ENCODE results near the gene NEMP1.
A peak's percentile ranks its signal among the peaks of the same experiment; 100 is the strongest.

The NEMP1 gene

DNA sequence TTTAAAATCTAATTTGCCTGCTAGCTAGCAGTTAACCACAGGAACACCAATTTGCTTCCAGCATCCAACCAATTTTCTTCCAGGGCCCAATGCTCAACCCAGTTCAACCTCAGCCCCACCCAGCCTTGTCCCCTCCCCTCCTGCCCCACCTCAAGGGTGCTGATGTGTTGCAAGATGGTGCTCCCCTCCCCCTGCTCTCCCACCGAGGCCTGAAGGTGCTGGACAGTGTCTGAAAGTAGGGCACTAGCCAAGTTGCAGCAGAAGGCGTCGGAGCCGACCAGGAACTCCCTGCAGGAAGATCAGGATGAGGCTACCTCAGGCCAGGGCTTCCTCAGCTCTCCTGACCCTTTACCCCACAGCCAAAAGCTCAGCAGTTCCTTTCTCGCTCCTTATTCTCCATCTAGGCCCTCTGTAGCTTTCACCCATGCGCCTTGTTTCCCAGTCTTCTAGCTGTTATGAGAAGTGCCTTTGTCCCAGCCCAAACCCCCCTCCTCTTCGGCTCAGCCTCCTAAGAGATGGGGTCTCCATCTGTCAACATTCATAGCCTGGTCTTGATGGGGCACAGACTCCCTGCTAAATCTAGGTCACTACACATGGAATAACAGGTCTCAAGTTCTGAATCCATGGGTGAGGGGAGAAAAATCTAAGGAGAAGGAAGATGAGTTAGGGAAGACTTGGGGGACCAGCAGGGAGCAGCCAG lies 29.0 kb upstream of the NEMP1 start:
- DNase-seq: no peak

DNA sequence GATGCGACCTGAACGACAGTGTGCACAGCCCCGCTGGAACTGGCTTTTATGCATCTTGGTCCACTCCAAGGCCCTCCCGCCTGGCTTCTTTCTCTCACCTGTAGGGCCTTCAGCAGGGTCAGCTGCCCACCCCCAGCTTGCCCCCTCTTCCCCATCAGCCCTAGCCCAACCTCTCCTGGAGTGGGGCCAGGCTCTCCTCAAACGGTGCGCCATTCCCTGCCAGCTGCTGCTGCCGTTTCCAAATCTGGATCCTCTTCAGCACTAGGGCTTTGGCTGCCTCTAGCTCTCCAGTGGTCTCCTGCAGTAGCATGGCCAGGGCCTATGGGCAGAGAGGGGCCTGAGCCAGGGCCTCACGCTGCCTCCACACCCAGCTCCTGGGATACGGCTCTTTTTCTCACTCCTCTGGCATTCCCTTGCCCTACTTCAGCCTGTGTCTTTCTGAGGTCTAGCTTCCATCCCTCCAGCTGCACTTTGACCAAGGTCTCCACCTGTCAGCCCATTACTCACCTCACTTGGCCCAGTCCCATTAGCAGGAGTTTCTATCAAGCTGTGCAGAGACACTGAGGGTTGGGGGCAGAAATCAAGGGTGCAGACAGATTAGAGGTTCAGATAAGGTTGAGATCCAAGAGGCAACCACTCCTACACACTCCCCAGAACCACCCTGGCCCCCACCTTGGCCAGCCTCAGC lies 27.6 kb upstream of the NEMP1 start:
- no peak for DNase-seq

DNA sequence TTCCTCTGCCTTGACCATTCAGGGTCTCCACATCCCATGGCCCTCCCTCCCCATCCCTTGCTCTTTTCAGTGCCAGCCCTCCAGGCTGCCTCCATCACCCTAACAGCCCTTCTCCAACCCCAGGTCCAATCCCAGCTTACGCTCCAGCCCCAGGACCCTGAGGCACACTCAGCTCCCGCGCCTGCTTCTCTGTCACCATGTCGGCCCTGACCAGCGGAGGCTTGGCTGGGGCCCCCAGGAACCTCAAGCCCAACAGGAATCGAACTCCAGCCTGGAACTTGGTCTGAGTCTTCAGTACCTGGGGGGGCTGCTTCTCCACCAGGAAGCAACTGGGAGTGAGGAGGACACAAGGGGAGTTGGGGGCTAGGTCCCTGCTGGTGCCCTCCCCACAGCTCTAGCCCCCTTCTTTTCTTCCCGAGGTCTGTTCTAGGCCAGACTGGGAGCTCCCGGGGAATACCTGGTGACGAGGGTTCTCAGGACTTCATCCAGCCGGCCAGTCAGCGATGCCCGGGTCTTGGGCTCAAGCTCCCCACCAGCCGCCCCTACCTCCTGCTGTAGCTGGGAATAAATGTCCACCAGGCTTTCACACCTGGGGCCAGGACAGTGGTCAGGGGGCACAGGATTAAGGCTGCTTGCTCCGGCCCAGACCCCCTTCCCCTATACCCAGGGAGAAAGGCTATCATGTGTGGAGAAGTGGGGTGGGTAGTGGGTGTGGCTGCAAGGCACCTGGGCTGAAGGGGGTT lies 26.6 kb upstream of the NEMP1 start:
- no peak for DNase-seq

DNA sequence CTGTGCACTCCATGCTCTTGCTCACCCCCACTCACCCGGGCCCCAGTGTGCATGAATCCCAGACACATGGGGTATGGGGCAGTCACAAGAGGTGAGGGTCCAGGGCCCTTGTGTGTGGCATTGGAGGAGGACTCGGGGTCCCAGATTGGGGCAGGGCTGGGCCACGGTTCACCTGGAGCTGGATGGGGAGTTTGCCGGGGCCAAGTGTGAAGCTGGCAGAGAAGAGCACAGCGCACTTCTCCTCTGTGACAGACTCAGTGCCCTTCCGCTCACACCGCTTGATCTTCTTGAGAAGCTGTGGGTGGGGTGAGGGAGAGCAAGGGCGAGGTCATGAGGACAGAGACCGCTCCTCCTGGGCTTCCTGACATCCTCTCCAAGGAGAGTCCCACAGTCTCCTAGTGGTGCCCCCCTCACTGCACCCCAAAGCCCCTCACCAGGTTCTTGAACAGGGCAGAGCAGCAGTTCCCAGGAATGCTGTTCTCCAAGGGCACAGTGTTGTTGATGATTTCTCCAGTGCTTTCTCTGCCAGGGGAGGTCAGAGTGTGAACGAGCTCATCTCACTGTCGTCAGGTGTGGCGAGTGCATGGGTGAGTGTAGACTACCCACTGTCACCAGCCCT lies 25.8 kb upstream of the NEMP1 start:
- no peak for DNase-seq

DNA sequence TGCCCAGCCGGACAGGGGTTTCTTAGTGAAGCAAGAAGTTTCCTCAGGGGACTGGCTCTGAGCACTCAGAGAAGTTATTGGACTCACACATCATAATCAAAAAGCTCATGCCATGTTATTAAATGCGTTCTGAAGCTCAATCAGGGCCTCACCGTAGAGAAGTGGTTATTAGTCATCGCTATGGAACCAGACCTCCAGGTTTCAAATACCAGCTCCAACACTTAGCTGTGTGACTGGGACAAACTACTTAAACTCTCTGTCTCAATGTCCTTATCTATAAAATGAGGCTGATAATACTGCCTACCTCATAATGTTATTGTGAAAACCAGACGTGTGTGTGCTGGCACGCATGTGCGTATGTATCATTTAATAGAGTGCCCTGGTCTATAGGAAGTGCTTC lies 25.3 kb upstream of the NEMP1 start:
- no peak for DNase-seq

DNA sequence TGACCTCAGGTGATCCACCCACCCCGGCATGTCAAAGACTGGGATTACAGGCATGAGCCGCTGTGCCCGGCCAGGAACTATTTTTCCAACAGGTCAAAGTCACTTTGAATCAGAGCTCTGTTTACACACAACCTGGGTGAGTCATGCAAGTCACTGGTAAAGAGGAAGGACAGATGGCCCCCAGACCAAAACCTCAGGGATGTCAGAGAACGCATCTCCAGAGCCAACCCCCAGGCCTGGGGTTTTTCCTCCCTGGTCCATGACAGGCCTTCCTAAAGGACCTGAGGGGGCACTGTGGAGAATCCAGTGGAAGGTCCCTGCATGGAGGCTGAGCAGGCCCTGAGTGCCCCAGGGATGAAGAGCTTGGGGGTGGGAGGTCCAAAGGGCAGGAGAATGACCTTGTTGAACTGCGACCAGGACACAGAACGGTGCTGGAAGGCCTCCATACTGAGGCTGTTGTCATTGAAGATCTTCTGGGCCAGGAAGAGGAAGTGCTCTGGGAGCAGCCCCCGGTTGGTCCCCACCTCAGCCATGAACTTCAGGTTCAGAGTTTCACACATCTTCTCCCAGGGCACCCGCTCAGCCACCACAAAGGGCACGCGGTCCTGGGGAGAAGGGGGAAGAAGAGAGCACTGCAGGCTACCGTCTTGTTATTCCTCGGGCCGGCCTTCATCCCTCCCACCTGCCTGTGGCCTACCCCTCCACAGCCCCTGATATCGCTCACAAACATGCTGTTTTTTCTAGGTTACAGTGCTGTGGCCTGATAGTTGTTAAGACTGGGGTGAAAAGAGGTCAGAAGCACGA lies 23.5 kb upstream of the NEMP1 start:
- DNase-seq: no peak

DNA sequence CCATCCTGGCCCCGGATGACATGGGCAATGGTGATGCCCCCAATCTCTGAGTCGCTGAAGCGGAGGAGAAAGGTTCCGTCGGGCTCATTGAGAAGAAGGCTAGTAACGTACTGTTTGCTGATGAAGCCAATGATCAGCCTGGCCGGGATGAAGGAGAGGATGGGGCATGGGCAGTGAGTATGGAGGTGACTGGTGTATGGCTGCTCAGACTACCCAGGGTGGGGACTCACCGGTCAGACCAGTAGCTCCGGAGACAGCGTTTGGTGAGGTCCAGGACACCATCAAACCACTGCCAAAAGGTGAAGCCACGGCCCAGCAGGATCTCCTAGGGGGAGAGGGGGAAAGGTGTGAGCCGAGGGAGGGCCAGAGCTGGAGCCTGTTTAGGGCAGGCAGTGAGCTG lies 21.2 kb upstream of the NEMP1 start:
- no peak for DNase-seq

DNA sequence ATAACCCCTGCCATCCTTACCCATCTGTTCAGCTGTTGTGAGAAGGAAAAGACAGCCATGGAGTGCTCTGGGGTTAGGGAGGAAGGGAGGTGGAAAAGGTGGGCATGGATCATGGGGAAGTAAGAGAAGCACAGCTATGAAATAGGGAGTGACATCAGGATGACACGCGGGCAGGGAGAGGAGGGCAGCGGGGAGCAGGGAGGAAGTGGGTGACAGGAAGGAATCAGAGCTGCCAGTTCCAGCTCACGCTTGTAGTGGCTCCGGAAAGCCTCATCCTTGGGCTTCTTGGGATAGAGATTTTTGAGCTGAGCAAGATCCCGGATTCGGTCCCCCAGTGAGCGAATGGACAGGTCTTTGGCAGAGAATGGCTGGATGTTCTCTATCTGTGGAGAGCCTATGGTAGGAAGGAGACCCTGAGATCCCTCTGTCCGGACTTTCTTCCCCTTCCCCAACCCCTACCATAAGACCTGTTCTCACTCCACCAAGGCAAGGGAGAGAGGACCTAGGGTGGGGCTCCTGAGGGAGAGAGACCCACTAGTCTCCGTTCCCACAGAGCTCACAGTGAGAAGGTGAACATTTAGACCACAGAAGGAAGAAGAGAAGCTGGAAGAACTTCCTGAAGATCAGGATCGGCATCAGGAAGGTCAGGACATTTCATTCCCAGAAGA lies 20.6 kb upstream of the NEMP1 start:
- no peak for DNase-seq

DNA sequence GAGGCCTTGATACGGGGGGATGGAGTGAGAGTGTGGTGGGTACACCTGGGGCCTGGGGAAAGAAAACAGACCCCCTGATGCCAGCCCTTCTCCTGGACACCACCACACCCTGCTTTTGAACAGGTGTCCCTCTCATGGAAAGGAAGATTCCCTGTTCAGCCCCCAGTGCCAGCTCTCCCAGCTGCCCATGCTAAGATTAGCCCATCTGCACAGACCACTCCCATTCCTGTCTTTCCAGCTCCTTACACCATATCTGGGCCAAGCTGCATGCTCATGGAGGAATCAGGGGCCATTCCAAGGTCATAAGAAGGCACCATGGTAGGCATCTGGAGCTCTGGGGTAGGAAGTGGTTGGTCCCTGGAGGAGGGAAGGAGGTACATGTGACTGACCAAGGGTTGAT lies 20.0 kb upstream of the NEMP1 start:
- DNase-seq: no peak

DNA sequence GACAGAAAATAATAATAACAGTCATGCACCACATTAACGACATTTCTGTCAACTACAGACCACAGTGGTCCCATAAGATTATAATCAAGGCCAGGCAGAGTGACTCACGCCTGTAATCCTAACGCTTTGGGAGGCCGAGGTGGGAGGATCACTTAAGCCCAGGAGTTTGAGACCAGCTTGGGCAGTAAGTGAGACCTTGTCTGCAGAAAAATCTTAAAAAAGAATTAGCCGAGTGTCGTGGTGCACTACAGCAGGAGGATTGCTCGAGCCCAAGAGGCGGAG lies 18.9 kb upstream of the NEMP1 start:
- DNase-seq: no peak

DNA sequence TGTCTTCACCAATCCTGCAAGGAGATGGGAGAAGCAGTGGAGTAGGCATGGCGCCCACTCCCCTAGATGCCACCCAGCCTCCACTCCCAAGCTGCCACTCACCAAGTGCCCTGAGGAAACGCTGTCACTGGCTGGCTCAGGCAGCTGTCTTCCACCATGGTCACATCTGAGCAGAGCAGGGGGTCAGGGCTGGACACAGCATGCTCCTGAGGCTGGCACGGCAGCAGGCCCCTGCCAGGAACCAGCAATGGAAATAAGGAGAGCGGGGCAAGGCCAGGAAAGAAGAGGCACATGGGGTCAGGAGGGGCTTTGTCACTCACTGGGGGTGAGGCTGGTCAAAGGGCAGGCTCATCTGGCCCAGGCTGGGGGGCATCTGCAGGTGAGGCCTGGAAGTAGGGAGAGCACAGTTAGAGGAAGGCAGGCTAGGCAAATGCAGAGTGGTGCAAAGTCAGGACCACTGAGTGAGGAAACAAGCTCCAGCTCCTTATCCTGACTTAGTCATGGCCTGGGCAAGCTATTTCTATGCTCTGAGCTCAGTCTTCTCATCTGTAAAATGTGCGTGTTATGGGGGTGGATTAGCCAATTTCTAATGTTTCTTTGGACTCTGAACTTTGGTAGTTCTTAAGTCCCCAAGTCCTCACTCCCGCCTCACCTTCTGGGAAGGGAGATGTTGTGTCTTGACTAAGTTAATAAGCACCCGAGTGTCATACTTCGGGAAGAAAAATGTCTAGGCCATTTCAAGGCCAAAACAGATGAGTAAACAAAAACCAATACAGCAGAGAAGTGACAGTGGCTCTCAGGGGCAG lies 18.4 kb upstream of the NEMP1 start:
- no peak for DNase-seq

DNA sequence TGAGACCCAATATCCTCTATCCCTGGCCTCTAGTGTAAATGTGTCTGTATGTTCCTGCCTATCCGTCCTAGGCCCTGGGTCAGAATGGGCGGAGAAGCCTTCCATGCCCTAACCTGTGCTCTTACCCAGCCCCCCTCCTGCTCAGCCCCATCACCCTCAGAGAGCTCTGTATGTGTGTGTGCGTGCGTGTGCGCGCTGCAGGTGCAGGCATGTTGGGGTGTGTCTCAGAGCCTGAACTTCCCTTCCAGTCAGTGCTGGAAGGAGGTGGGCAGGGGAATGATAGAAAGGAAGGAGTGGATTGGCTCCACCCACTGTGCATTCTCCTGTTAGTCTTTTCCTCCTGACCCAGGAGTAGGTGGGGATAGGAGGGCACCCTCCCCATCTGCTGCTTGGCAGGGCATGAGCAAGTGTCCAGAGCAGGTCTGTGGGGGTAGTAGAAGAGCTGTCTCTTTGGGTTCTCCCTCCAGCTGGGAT lies 17.5 kb upstream of the NEMP1 start:
- no peak for DNase-seq

DNA sequence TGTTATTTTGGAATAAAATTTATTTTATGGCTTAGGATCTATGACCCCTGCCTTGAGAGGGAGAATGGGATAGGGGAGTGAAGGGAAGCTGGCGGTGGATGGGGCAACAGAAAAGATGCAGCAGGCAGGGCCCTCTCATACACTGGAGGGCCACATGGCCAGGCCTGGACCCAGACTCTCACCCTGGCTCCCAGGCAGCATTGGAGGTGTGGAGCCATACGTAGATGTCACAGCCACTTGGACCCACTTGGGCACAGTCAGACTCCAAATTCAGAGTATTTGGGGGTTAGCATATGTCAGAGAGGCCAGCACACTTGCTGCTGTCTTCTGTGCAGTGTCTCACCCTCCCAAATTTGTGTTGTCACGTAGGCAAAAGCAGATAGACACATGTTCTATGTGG lies 16.8 kb upstream of the NEMP1 start:
- no peak for DNase-seq

DNA sequence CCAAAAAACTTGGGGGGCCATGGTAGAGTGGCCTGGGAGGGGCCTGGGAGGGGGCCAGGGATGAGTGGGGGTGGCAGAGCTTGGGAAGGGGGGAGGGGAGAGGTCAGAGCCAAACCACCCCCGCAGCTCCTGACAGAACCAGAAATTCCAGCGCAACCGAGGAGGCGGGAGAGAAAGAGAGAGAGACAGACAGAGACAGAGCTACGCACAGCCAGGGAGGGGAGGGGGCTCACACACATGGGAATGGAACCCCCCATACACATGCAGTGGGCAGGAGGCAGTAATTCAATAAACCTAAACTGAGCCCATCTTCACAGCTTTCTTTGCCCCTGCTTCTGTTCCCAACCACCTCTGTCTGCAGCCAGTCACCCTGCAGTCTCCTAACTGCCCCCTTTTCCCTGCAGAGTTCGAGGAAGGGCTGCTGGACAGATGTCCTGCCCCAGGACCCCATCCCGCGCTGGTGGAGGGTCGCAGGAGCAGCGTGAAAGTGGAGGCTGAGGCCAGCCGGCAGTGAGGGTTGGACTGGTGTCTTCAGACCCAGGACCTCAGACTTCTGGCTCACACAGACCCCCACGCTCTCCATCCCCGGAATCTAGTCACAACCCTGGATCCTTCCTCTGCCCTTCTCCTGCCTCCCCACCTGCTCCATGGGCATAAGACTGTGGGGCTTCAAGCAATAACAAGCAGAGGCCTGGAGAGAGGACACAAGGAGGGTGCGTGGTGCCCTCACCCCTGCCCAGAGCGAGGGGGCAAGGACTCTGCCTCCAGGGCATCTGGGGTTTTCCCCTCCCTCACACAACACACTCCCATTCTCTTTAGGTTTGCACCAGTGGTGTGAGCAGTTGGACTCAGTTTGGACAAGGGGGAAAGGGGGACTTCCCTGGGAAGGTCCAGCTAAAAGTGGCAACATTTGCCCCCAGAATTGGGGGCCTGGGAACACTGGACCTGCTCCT lies 15.9 kb upstream of the NEMP1 start:
- DNase-seq: no peak

DNA sequence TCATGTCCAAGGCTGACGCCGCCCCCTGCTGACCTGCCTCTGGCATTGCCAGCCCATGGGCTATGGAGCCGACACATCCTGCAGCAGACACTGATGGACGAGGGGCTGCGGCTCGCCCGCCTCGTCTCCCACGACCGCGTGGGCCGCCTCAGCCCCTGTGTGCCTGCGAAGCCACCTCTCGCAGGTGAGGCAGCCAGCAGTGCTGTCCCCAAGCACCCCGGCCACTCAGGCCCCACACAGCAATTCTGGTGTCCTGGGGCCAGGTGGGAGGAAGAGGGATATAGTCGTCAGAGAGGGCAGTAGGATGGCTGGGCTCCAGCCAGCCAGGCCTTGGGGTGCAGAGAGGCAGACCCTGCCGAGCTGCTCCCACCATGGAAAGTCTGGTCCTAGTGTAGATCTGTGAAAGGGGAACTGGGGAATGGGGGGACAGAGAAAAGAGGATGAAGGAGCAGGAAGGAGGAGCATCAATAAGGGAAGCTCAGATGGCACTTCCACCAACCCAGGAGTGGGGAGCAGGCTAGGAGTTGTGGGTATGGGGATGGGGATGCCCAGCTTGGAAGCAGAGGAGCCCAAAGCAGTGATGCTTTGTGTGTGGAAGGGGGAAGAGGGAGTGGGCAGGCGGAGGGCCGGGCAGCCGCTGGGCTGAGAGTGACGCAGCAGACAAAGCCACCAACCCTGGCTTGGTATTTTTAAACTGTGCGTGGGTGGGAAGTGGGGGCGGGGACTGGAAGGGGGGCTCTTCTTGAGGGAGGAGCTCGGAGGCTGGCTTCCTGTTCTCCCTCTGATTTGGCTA lies 15.0 kb upstream of the NEMP1 start:
- peak; percentile 64 for DNase-seq

DNA sequence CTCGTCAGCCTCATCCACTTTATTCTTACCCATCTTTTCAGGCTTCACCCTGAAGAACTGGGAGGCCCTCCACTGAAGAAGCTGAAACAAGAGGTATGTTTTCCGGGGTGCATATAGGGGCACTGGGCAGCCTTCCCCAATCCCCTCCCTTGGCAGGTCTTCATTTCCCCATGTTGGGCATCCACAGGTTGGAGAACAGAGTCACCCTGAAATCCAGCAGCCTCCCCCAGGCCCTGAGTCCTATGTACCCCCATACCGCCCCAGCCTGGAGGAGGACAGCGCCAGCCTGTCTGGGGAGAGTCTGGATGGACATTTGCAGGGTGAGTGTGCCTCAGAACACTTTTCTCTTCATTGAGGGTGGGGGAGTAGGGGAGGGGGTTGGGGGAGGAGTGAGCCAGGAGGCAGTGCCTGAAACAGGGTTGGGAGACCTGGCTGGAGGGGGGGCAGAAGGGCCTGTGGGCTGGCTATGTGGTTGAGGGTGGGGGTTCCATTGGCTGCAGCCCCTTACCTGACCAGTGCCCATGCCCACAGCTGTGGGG lies 14.4 kb upstream of the NEMP1 start:
- no peak for DNase-seq

DNA sequence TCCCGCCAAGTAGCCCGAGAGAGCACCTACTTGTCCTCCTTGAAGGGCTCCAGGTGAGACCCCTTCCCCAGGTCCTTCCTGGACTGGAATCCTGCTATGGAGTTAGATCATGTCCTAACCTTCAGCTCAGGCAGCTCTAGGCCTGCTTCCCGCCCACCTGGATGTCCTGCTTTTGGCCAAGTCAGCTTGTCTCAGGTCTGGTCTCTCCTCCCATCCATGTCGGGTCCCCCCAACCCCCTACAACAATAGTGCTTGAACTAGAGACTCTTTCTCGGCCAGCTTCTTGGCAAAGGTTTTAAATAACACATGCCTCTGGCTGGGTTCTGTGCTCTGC lies 13.9 kb upstream of the NEMP1 start:
- no peak for DNase-seq

DNA sequence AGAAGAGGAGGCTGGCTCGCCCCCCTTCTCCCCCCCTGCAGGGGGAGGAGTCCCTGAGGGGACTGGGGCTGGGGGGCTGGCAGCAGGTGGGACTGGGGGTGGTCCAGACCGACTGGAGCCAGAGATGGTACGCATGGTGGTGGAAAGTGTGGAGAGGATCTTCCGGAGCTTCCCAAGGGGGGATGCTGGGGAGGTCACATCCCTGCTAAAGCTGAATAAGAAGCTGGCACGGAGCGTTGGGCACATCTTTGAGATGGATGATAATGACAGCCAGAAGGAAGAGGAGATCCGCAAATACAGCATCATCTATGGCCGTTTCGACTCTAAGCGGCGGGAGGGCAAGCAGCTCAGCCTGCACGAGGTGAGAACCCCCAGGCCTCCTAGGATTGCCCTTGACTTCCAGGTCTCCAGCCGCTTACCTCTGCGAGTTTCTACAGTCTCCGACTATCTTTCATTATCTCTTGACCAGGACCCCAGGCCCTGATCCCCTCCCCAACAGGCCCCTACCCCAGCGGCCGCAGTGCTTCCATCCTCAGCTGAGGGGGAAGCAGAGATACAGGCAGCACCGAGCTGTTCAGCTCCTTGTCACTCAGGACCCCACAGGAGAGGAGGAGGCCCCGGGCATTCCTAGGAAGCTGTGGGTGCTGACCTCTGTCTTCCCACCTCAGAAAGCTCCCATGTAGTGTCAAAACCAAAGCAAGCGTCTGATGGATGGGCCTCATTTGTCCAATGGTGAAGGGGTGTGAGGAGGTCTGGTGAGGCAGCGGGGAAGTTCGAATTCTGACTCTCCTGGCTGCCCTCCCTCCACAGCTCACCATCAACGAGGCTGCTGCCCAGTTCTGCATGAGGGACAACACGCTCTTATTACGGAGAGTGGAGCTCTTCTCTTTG lies 13.3 kb upstream of the NEMP1 start:
- no peak for DNase-seq
